T-cell (primary cell): ENCODE measurements around the gene ARSB. TPM values are rescaled to one million over a fixed set of nuclear protein-coding genes. Genes with fewer than 3 reads are reported as not detected.

Experiments
- ATAC-seq, 4 experiments: fragments of 200-7000 bp in 3 of 4; fragments of 150-1000 bp in 1 of 4; cut with Tn5 transposase; replicated peaks in 1 of 4; 1 replicate in 3 of 4; 2 replicates in 1 of 4; pipeline ENCODE4 v1.10.0; 2021; ENCODE audit warnings: moderate library complexity in 3 of 4, mild to moderate bottlenecking in 2 of 4, moderate number of reproducible peaks in 1 of 4
- CTCF ChIA-PET, 2 donors: fragments of 300-600 bp; sonication (Branson Sonifier 250); formaldehyde crosslinking; loops; one replicate each; lab custom pipeline; 2022; ENCODE audit warnings: antibody characterized with exemption in 2 of 2; lab: Charles Lee
- POLR2A ChIA-PET, 2 donors: fragments of 300-600 bp; sonication (Branson Sonifier 250); formaldehyde crosslinking; loops; one replicate each; lab custom pipeline; 2022; ENCODE audit warnings: antibody characterized with exemption in 2 of 2; lab: Charles Lee
- DNase-seq, 35 experiments: peaks; one replicate each; pipeline versions ENCODE4 v3.0.0 to v3.0.0-alpha.2; 2013 to 2023
- H3K27ac ChIP-seq: one replicate; pipeline ENCODE4 v1.5.1; 2013; ENCODE audit warnings: low read length
- H3K27me3 ChIP-seq, 2 experiments: replicated peaks in 1 of 2; 1 replicate in 1 of 2; 2 replicates in 1 of 2; pipeline versions ENCODE4 v1.6.1 to v1.7.0; 2013; ENCODE audit warnings: low read length in 1 of 2, mixed read lengths in 1 of 2; ENCODE audit not compliant: control insufficient read depth in 2 of 2, insufficient read depth in 2 of 2; ENCODE audit errors: extremely low read depth in 1 of 2
- H3K36me3 ChIP-seq, 2 donors: 1 replicate in 1 of 2; 2 replicates in 1 of 2; pipeline versions ENCODE4 v1.6.1 to v1.7.0; 2013; ENCODE audit warnings: low read length in 1 of 2; ENCODE audit not compliant: control insufficient read depth in 2 of 2, insufficient read depth in 1 of 2; ENCODE audit errors: extremely low read depth in 1 of 2
- H3K4me1 ChIP-seq, 2 experiments: 1 replicate in 1 of 2; 2 replicates in 1 of 2; pipeline versions ENCODE4 v1.6.1 to v1.7.0; 2013; ENCODE audit warnings: low read length in 2 of 2, mixed read lengths in 1 of 2; ENCODE audit not compliant: insufficient read depth in 2 of 2, control insufficient read depth in 1 of 2; ENCODE audit errors: extremely low read depth in 1 of 2
- H3K4me3 ChIP-seq, 2 donors: 1 replicate in 1 of 2; 2 replicates in 1 of 2; pipeline versions ENCODE4 v1.5.1 to v1.7.0; 2013; ENCODE audit warnings: mild to moderate bottlenecking in 2 of 2, low read length in 1 of 2, moderate library complexity in 1 of 2; ENCODE audit not compliant: control insufficient read depth in 1 of 2; ENCODE audit errors: extremely low read depth in 1 of 2
- H3K9me3 ChIP-seq: 2 replicates; pipeline ENCODE4 v1.7.0; 2013
- H3K27ac Mint-ChIP-seq, 2 donors: one replicate each; pipeline ENCODE4 v1.8.0; 2020 to 2021; ENCODE audit warnings: mild to moderate bottlenecking in 2 of 2, mixed read lengths in 2 of 2
- H3K27me3 Mint-ChIP-seq, 2 donors: one replicate each; pipeline ENCODE4 v1.8.0; 2021 to 2022; ENCODE audit warnings: mixed read lengths in 2 of 2
- H3K36me3 Mint-ChIP-seq: one replicate; pipeline ENCODE4 v1.8.0; 2021; ENCODE audit warnings: mixed read lengths
- H3K4me1 Mint-ChIP-seq, 3 donors: one replicate each; pipeline ENCODE4 v1.8.0; 2020 to 2022; ENCODE audit warnings: mixed read lengths in 3 of 3, mild to moderate bottlenecking in 1 of 3
- H3K4me3 Mint-ChIP-seq, 3 donors: one replicate each; pipeline ENCODE4 v1.8.0; 2020 to 2022; ENCODE audit warnings: mild to moderate bottlenecking in 3 of 3, mixed read lengths in 3 of 3, moderate library complexity in 3 of 3
- H3K9me3 Mint-ChIP-seq, 3 donors: one replicate each; pipeline ENCODE4 v1.8.0; 2020 to 2022; ENCODE audit warnings: mixed read lengths in 3 of 3
- WGBS: methylation state at CpG from one replicate; pipeline ENCODE4 v1.1.5; 2013; ENCODE audit warnings: missing lambda C conversion rate; ENCODE audit not compliant: insufficient coverage; 5-methylcytosine and 5-hydroxymethylcytosine counted together
- total RNA-seq, 35 experiments: library from RNA in 6 of 35; stranded (reverse) in 6 of 35; fragments of 120-200 nt in 1 of 35; gene quantifications; one replicate each; pipeline versions ENCODE4 v1.2.1 to v1.2.4 and lab custom pipeline; 2013 to 2026

The ARSB gene
- total RNA-seq, 5 donors from 2014 or later (not counting 1 experiment from before 2014, with no cell fraction given): 5.6 to 7.1 (median 6.9) TPM

GRCh38 chr5:78808380-78808779 lies 176.7 kb downstream of the ARSB start:
- Histone ChIP-seq H3K36me3 (no peaks in the 10 kb centered on the region), H3K4me3 (no peak overlapping the region), H3K4me1 (no peaks in the 10 kb centered on the region), H3K27me3 (no peaks in the 10 kb centered on the region), H3K9me3 (no peaks in the 10 kb centered on the region), H3K27ac (no peak overlapping the region)
- no peaks in the 10 kb centered on the region for H3K27me3 Mint-ChIP-seq
- H3K9me3 Mint-ChIP-seq: no peaks in the 10 kb centered on the region
- 90% methylated on average over 2 of the region's 6 CpGs for WGBS
- no peak for ATAC-seq
- no peaks in the 10 kb centered on the region for H3K4me1 Mint-ChIP-seq
- no peak overlapping the region for H3K27ac Mint-ChIP-seq
- CTCF ChIA-PET: no interaction called here
- POLR2A ChIA-PET: no interaction called here
- no peak overlapping the region for H3K4me3 Mint-ChIP-seq
- no peak for DNase-seq
- H3K36me3 Mint-ChIP-seq: peaks cover 20% of the 10 kb centered on the region

- DNase-seq (no peak), ATAC-seq (no peak)
- H3K9me3 Mint-ChIP-seq: peaks cover 3 to 7% (median 7%) of the 10 kb centered on the region in 3 donors
- no peaks in the 10 kb centered on the region for H3K4me1 ChIP-seq
- no peak overlapping the region for H3K4me3 ChIP-seq
- no peak overlapping the region for H3K27ac ChIP-seq
- H3K36me3 Mint-ChIP-seq: peaks cover 35% of the 10 kb centered on the region
- no peaks in the 10 kb centered on the region for H3K4me1 Mint-ChIP-seq
- no peaks in the 10 kb centered on the region for H3K27me3 ChIP-seq
- CTCF ChIA-PET: no interaction called here
- no peak overlapping the region for H3K27ac Mint-ChIP-seq
- H3K4me3 Mint-ChIP-seq: no peak overlapping the region
- no peaks in the 10 kb centered on the region for H3K9me3 ChIP-seq
- POLR2A ChIA-PET: no interaction called here
- no peaks in the 10 kb centered on the region for H3K36me3 ChIP-seq
- 100% methylated on average over 2 of the region's 8 CpGs for WGBS
- no peaks in the 10 kb centered on the region for H3K27me3 Mint-ChIP-seq
These were observed 178.6 kb downstream of the ARSB start for GRCh38 chr5:78806544-78806943.

GRCh38 chr5:78805474-78806124 lies 179.5 kb downstream of the ARSB start:
- H3K4me1 ChIP-seq: no peaks in the 10 kb centered on the region
- H3K36me3 Mint-ChIP-seq: peaks cover 44% of the 10 kb centered on the region
- H3K4me3 Mint-ChIP-seq: no peak overlapping the region
- no peaks in the 10 kb centered on the region for H3K4me1 Mint-ChIP-seq
- ChIA-PET CTCF (no interaction called here), POLR2A (no interaction called here)
- peaks cover 6 to 14% (median 10%) of the 10 kb centered on the region in 3 donors for H3K9me3 Mint-ChIP-seq
- no peak overlapping the region for H3K27ac Mint-ChIP-seq
- no peaks in the 10 kb centered on the region for H3K9me3 ChIP-seq
- DNase-seq (no peak), ATAC-seq (no peak)
- no peak overlapping the region for H3K4me3 ChIP-seq
- H3K27ac ChIP-seq: no peak overlapping the region
- H3K27me3 Mint-ChIP-seq: no peaks in the 10 kb centered on the region
- no peaks in the 10 kb centered on the region for H3K36me3 ChIP-seq
- WGBS: 100% methylated on average over 7 of the region's 10 CpGs
- no peaks in the 10 kb centered on the region for H3K27me3 ChIP-seq

- ChIA-PET CTCF (no interaction called here), POLR2A (no interaction called here)
- Mint-ChIP-seq H3K4me3 (no peak overlapping the region), H3K9me3 (peaks cover 6 to 15% (median 10%) of the 10 kb centered on the region in 3 donors), H3K27ac (no peak overlapping the region), H3K4me1 (no peaks in the 10 kb centered on the region), H3K36me3 (peaks cover 46% of the 10 kb centered on the region), H3K27me3 (no peaks in the 10 kb centered on the region)
- ATAC-seq: no peak
- H3K4me3 ChIP-seq: no peak overlapping the region
- no peaks in the 10 kb centered on the region for H3K9me3 ChIP-seq
- H3K27ac ChIP-seq: no peak overlapping the region
- no peaks in the 10 kb centered on the region for H3K27me3 ChIP-seq
- H3K36me3 ChIP-seq: no peaks in the 10 kb centered on the region
- no peak for DNase-seq
- 100% methylated on average over 2 of the region's 6 CpGs for WGBS
- H3K4me1 ChIP-seq: no peaks in the 10 kb centered on the region
These were observed 180.1 kb downstream of the ARSB start for GRCh38 chr5:78804995-78805394.

- Histone ChIP-seq H3K27ac (no peak overlapping the region), H3K27me3 (no peaks in the 10 kb centered on the region), H3K4me1 (no peaks in the 10 kb centered on the region), H3K4me3 (no peak overlapping the region), H3K9me3 (no peaks in the 10 kb centered on the region), H3K36me3 (no peaks in the 10 kb centered on the region)
- Mint-ChIP-seq H3K27ac (no peak overlapping the region), H3K36me3 (peaks cover 49% of the 10 kb centered on the region), H3K27me3 (no peaks in the 10 kb centered on the region), H3K4me1 (no peaks in the 10 kb centered on the region), H3K9me3 (peaks cover 6 to 15% (median 10%) of the 10 kb centered on the region in 3 donors), H3K4me3 (no peak overlapping the region)
- ChIA-PET CTCF (no interaction called here), POLR2A (interaction anchor here in 1 of 2 donors (0.7 kb wide), 1 partner anchor 13 kb away, joined by 3 read pairs; no protein-coding TSS in a partner anchor)
- DNase-seq (no peak), ATAC-seq (no peak)
- 95% methylated on average over 2 of the region's 2 CpGs for WGBS
These were observed 181.2 kb downstream of the ARSB start for GRCh38 chr5:78803941-78804340.

GRCh38 chr5:78803353-78803752 lies 181.8 kb downstream of the ARSB start:
- Mint-ChIP-seq H3K27ac (no peak overlapping the region), H3K27me3 (no peaks in the 10 kb centered on the region), H3K9me3 (peaks cover 6 to 15% (median 10%) of the 10 kb centered on the region in 3 donors), H3K4me3 (no peak overlapping the region), H3K4me1 (no peaks in the 10 kb centered on the region), H3K36me3 (peaks cover 47% of the 10 kb centered on the region)
- WGBS: 98% methylated on average over 4 of the region's 6 CpGs
- CTCF ChIA-PET: no interaction called here
- H3K9me3 ChIP-seq: no peaks in the 10 kb centered on the region
- DNase-seq (no peak), ATAC-seq (no peak)
- no peak overlapping the region for H3K4me3 ChIP-seq
- no peaks in the 10 kb centered on the region for H3K4me1 ChIP-seq
- H3K36me3 ChIP-seq: no peaks in the 10 kb centered on the region
- H3K27me3 ChIP-seq: no peaks in the 10 kb centered on the region
- no peak overlapping the region for H3K27ac ChIP-seq
- POLR2A ChIA-PET: no interaction called here
